H1 (cell line): ENCODE results near the gene CADPS. TPM values are rescaled to one million over a fixed set of nuclear protein-coding genes. Genes with fewer than 3 reads are reported as not detected.
A peak's percentile ranks its signal among the peaks of the same experiment; 100 is the strongest.

ENCODE experiments used
- CTCF ChIA-PET: fragments of 300-600 bp; sonication (Branson Sonifier 250); formaldehyde crosslinking; loops from one replicate; lab custom pipeline; 2021; ENCODE audit not compliant: partially characterized antibody; lab: Charles Lee
- POLR2A ChIA-PET: fragments of 300-600 bp; sonication (Branson Sonifier 250); formaldehyde crosslinking; loops from one replicate; lab custom pipeline; 2021; ENCODE audit warnings: inconsistent platforms; ENCODE audit not compliant: partially characterized antibody; lab: Charles Lee
- DNase-seq, 2 experiments: peaks; one replicate each; pipeline versions ENCODE4 v3.0.0 to v3.0.0-alpha.2; 2010 to 2022; ENCODE audit warnings: low spot score in 2 of 2, low read depth in 1 of 2, mixed read lengths in 1 of 2
- FAIRE-seq: peaks from 2 replicates; lab custom pipeline; 2011; peaks lifted over from hg19 to GRCh38; lab: Jason Lieb, UNC
- H2AFZ ChIP-seq: 2 replicates; pipeline ENCODE4 v1.8.1; 2012; ENCODE audit warnings: low read length, inconsistent platforms
- H2AK5ac ChIP-seq: 2 replicates; pipeline ENCODE4 v1.6.1; 2013; ENCODE audit warnings: low read depth, low read length
- H2BK120ac ChIP-seq: replicated peaks from 2 replicates; pipeline ENCODE3; 2013; ENCODE audit warnings: low read depth, low read length, inconsistent platforms
- H2BK12ac ChIP-seq: 2 replicates; pipeline ENCODE4 v1.6.1; 2013; ENCODE audit warnings: low read depth, low read length
- H2BK15ac ChIP-seq: 2 replicates; pipeline ENCODE4 v1.6.1; 2013; ENCODE audit warnings: low read length
- H2BK20ac ChIP-seq: 2 replicates; pipeline ENCODE4 v1.6.1; 2013; ENCODE audit warnings: low read length
- H2BK5ac ChIP-seq: 2 replicates; pipeline ENCODE4 v1.6.1; 2013; ENCODE audit warnings: low read depth, low read length
- H3K14ac ChIP-seq: 2 replicates; pipeline ENCODE4 v1.6.1; 2013; ENCODE audit warnings: inconsistent platforms; ENCODE audit not compliant: insufficient read length
- H3K18ac ChIP-seq: 2 replicates; pipeline ENCODE4 v1.6.1; 2013; ENCODE audit warnings: low read length; ENCODE audit errors: extremely low read depth
- H3K23ac ChIP-seq: 2 replicates; pipeline ENCODE4 v1.6.1; 2013; ENCODE audit warnings: inconsistent platforms; ENCODE audit not compliant: insufficient read length
- H3K23me2 ChIP-seq: 2 replicates; pipeline ENCODE4 v1.6.1; 2013; ENCODE audit warnings: low read depth, low read length
- H3K27ac ChIP-seq: 2 replicates; pipeline ENCODE4 v1.6.1; 2011; ENCODE audit warnings: low read depth, low read length, inconsistent platforms
- H3K27me3 ChIP-seq, 4 experiments: replicated peaks in 1 of 4; 1 replicate in 1 of 4; 2 replicates in 3 of 4; pipeline versions ENCODE4 v1.6.1 to v1.8.1; 2011 to 2013; ENCODE audit warnings: low read length in 3 of 4, mild to moderate bottlenecking in 3 of 4, inconsistent platforms in 2 of 4, mixed read lengths in 2 of 4, moderate library complexity in 1 of 4; ENCODE audit not compliant: control insufficient read depth in 3 of 4, insufficient read depth in 3 of 4; ENCODE audit errors: extremely low read depth in 1 of 4
- H3K36me3 ChIP-seq, 4 experiments: 2 replicates each; pipeline versions ENCODE4 v1.6.1 to v1.8.1; 2011 to 2013; ENCODE audit warnings: mild to moderate bottlenecking in 4 of 4, low read length in 3 of 4, moderate library complexity in 2 of 4, control low read depth in 1 of 4, inconsistent platforms in 1 of 4; ENCODE audit not compliant: insufficient read depth in 4 of 4, control insufficient read depth in 2 of 4
- H3K4ac ChIP-seq: replicated peaks from 2 replicates; pipeline ENCODE3; 2013; ENCODE audit warnings: low read length, low read depth, mixed read lengths, inconsistent platforms; ENCODE audit not compliant: insufficient read length
- H3K4me1 ChIP-seq, 4 experiments: replicated peaks in 1 of 4; 1 replicate in 1 of 4; 2 replicates in 3 of 4; pipeline versions ENCODE4 v1.6.1 to v1.8.1; 2011 to 2013; ENCODE audit warnings: low read length in 3 of 4, inconsistent platforms in 2 of 4, mixed read lengths in 1 of 4; ENCODE audit not compliant: insufficient read depth in 4 of 4, control insufficient read depth in 3 of 4
- H3K4me2 ChIP-seq, 2 experiments: 2 replicates each; pipeline versions ENCODE4 v1.6.1 to v1.8.1; 2011 to 2013; ENCODE audit warnings: low read depth in 2 of 2, low read length in 2 of 2, control low read depth in 1 of 2, inconsistent platforms in 1 of 2, mild to moderate bottlenecking in 1 of 2; ENCODE audit not compliant: insufficient read depth in 1 of 2
- H3K4me3 ChIP-seq, 4 experiments: fragments of 200-600, 300-600 bp in 1 of 4; sonication (generic), shearing (Covaris generic), sonication (Bioruptor Twin) in 1 of 4; 2 replicates each; pipeline versions ENCODE4 v1.5.1 to v1.8.1; 2011 to 2016; ENCODE audit warnings: low read length in 4 of 4, low read depth in 3 of 4, control low read depth in 2 of 4, inconsistent platforms in 2 of 4, mild to moderate bottlenecking in 2 of 4, mixed read lengths in 1 of 4, moderate library complexity in 1 of 4; ENCODE audit not compliant: insufficient read depth in 2 of 4; ENCODE audit errors: extremely low read depth in 1 of 4
- H3K56ac ChIP-seq: replicated peaks from 2 replicates; pipeline ENCODE3; 2013; ENCODE audit warnings: low read depth, mild to moderate bottlenecking, mixed read lengths, low read length, inconsistent platforms; ENCODE audit not compliant: insufficient read length
- H3K79me1 ChIP-seq: 2 replicates; pipeline ENCODE4 v1.6.1; 2013; ENCODE audit warnings: low read depth, low read length, control low read depth
- H3K79me2 ChIP-seq, 2 experiments: 2 replicates each; pipeline versions ENCODE4 v1.6.1 to v1.8.1; 2012 to 2013; ENCODE audit warnings: low read length in 2 of 2, mild to moderate bottlenecking in 2 of 2, inconsistent platforms in 1 of 2; ENCODE audit not compliant: insufficient read depth in 2 of 2, control insufficient read depth in 1 of 2
- H3K9ac ChIP-seq, 4 experiments: replicated peaks in 1 of 4; 1 replicate in 1 of 4; 2 replicates in 3 of 4; pipeline versions ENCODE4 v1.6.1 to v1.8.1; 2011 to 2013; ENCODE audit warnings: low read depth in 3 of 4, low read length in 3 of 4, control low read depth in 2 of 4, mild to moderate bottlenecking in 2 of 4, moderate library complexity in 2 of 4, inconsistent platforms in 1 of 4; ENCODE audit errors: extremely low read depth in 1 of 4
- H3K9me3 ChIP-seq, 2 experiments: 2 replicates each; pipeline versions ENCODE4 v1.6.1 to v1.8.1; 2012 to 2013; ENCODE audit warnings: mild to moderate bottlenecking in 2 of 2, moderate library complexity in 2 of 2, control low read depth in 1 of 2, inconsistent platforms in 1 of 2, low read depth in 1 of 2, low read length in 1 of 2, mixed read lengths in 1 of 2; ENCODE audit not compliant: insufficient read depth in 2 of 2
- H4K20me1 ChIP-seq, 2 experiments: replicated peaks in 1 of 2; 2 replicates each; pipeline versions ENCODE3 to v1.8.1; 2011 to 2013; ENCODE audit warnings: inconsistent platforms in 2 of 2, low read length in 2 of 2, mild to moderate bottlenecking in 1 of 2; ENCODE audit not compliant: insufficient read depth in 2 of 2, control insufficient read depth in 1 of 2
- H4K5ac ChIP-seq: 2 replicates; pipeline ENCODE4 v1.6.1; 2013; ENCODE audit warnings: low read length, low read depth, mixed read lengths, inconsistent platforms; ENCODE audit not compliant: insufficient read length
- H4K8ac ChIP-seq: 2 replicates; pipeline ENCODE4 v1.8.0; 2013; ENCODE audit warnings: mild to moderate bottlenecking, moderate library complexity, low read length, inconsistent platforms; ENCODE audit not compliant: insufficient read depth; ENCODE audit errors: extremely low read depth
- H4K91ac ChIP-seq: replicated peaks from 2 replicates; pipeline ENCODE3; 2013; ENCODE audit warnings: low read length, mixed read lengths, inconsistent platforms; ENCODE audit not compliant: insufficient read length
- ASH2L ChIP-seq: fragments of 200-600, 300-600 bp; sonication (generic); IDR thresholded peaks from one replicate; pipeline ENCODE4 v1.7.1; 2017; ENCODE audit warnings: low read length
- BRCA1 ChIP-seq: IDR thresholded peaks from 2 replicates; pipeline ENCODE4 v1.6.1; 2012; ENCODE audit warnings: low read depth, low read length, improper control_type of control experiment
- CHD2 ChIP-seq: IDR thresholded peaks from 2 replicates; pipeline ENCODE4 v1.6.1; 2012; ENCODE audit warnings: low read length, improper control_type of control experiment
- EP300 ChIP-seq, 2 experiments: IDR thresholded peaks; 1 replicate in 1 of 2; 2 replicates in 1 of 2; pipeline ENCODE4 v1.6.1; 2011 to 2012; ENCODE audit warnings: low read depth in 2 of 2, low read length in 2 of 2, mild to moderate bottlenecking in 2 of 2, borderline replicate concordance in 1 of 2, inconsistent platforms in 1 of 2, moderate library complexity in 1 of 2
- NRF1 ChIP-seq: IDR thresholded peaks from 2 replicates; pipeline ENCODE4 v1.6.1; 2011; ENCODE audit warnings: mild to moderate bottlenecking, low read depth, low read length, improper control_type of control experiment
- RAD21 ChIP-seq, 2 experiments: IDR thresholded peaks in 1 of 2; conservative IDR thresholded peaks in 1 of 2; 2 replicates each; pipeline ENCODE4 v1.6.1; 2011; ENCODE audit warnings: low read depth in 2 of 2, low read length in 2 of 2, improper control_type of control experiment in 1 of 2, inconsistent platforms in 1 of 2, mild to moderate bottlenecking in 1 of 2, moderate library complexity in 1 of 2
- RFX5 ChIP-seq: IDR thresholded peaks from 2 replicates; pipeline ENCODE4 v1.6.1; 2011; ENCODE audit warnings: low read depth, low read length, improper control_type of control experiment, borderline replicate concordance
- SP1 ChIP-seq: IDR thresholded peaks from 2 replicates; pipeline ENCODE4 v1.6.1; 2011; ENCODE audit warnings: low read depth, low read length
- SP2 ChIP-seq: IDR thresholded peaks from 2 replicates; pipeline ENCODE4 v1.6.1; 2012; ENCODE audit warnings: mild to moderate bottlenecking, low read length, inconsistent platforms
- WGBS, 2 experiments: shearing (Covaris generic) in 1 of 2; methylation state at CpG; one replicate each; pipeline versions ENCODE4 v1.1.6 to v1.1.7; 2013 to 2015; ENCODE audit warnings: low lambda C conversion rate in 2 of 2, mixed read lengths in 2 of 2, inconsistent platforms in 1 of 2, low coverage in 1 of 2, missing lambda C conversion rate in 1 of 2; ENCODE audit not compliant: insufficient replicate concordance in 2 of 2, insufficient coverage in 1 of 2, insufficient read length in 1 of 2; ENCODE audit errors: extremely low coverage in 1 of 2, missing lambda C conversion rate in 1 of 2; 5-methylcytosine and 5-hydroxymethylcytosine counted together
- polyA plus RNA-seq, 7 experiments: library from polyadenylated mRNA; depleted of rRNA in 3 of 7; stranded (reverse) in 5 of 7; unstranded in 2 of 7; fragments of >200 nt in 5 of 7; fragments of 200-250 nt in 2 of 7; gene quantifications; 1 replicate in 5 of 7; 2 replicates in 1 of 7; 4 replicates in 1 of 7; pipeline versions ENCODE4 v1.2.1 to v1.2.3, GENCODE V29; 2011 to 2013; ENCODE audit warnings: missing spikeins in 2 of 7, mixed read lengths in 2 of 7
- total RNA-seq: library from RNA; stranded (reverse); fragmentation: NEBNext Ultra II Directional; extraction: Animal tissue kit (Norgen Biotek cat#: 25700); gene quantifications from 2 replicates; pipeline ENCODE4 v1.2.1, GENCODE V29; 2021
- TF ChIP-seq, protein P1 (sequence below): IDR thresholded peaks from 2 replicates; pipeline ENCODE4 v1.6.1; 2012; ENCODE audit warnings: inconsistent platforms
- TF ChIP-seq, protein P2 (sequence below), 3 experiments: IDR thresholded peaks; 1 replicate in 2 of 3; 2 replicates in 1 of 3; pipeline versions ENCODE4 v1.5.1 to v1.6.1; 2011; ENCODE audit warnings: low read length in 3 of 3, mild to moderate bottlenecking in 3 of 3, inconsistent platforms in 2 of 3, low read depth in 1 of 3, moderate library complexity in 1 of 3; ENCODE audit not compliant: insufficient read depth in 1 of 3; ENCODE audit errors: control extremely low read depth in 1 of 3

Gene CADPS
- total and polyA plus RNA-seq, 2 of the 8 experiments (the other 6 are each of a cell fraction or from before 2014, with no cell fraction given), result 7.1 to 10.2 TPM

DNA sequence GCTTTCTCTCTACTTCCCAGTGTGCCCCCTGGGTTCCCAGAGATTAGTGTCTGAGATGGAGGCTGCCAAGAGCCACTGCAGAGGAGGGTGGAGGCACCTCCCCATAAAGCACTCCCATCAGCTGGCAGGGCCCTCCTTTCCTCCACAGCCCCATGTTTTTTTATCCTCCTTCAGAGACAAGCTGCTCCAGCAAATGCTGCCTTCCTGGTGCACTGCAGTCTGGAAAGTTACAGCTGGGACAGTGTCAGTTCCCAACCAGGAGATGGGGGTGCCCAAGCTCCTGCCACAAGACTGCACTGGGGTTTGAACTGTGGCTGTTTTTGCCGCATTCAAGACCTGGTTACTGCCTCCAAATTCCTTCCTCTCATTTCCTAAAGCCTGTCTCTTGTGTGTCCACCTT lies 206.1 kb downstream of the CADPS start:
- no peak overlapping the region for H3K14ac ChIP-seq
- H3K79me1 ChIP-seq, result no peaks in the 10 kb centered on the region
- no peak overlapping the region for H3K18ac ChIP-seq
- H3K9me3 ChIP-seq, result no peaks in the 10 kb centered on the region
- CTCF ChIA-PET, result interaction anchor here (0.6 to 13.2 kb wide), 47 partner anchors 7 to 665 kb away, joined by 3 to 216 read pairs (median 5); partner anchors contain the start of gene CADPS
- no peak overlapping the region for H3K4me2 ChIP-seq
- H3K23me2 ChIP-seq, result no peaks in the 10 kb centered on the region
- H3K27me3 ChIP-seq, result no peaks in the 10 kb centered on the region
- DNase-seq (no peak), FAIRE-seq (no peak)
- WGBS, 2 experiments, result 92% methylated on average over 1 of the region's 1 CpG; no CpG with 5 or more reads in 1 of the 2 experiments
- POLR2A ChIA-PET, result interaction anchor here (1.0 to 1.1 kb wide), 5 partner anchors 9 to 316 kb away, joined by 3 to 5 read pairs (median 4); no protein-coding TSS in a partner anchor
- H3K4me1 ChIP-seq, result peaks cover 0 to 5% (median 2%) of the 10 kb centered on the region in 4 experiments; a peak in 4 of 7 replicates
- H3K9ac ChIP-seq, result no peak overlapping the region; a peak in 2 of 7 replicates
- H4K5ac ChIP-seq, result no peak overlapping the region
- no peaks in the 10 kb centered on the region for H3K36me3 ChIP-seq
- no peak overlapping the region for H2BK5ac ChIP-seq
- no peak overlapping the region for H2AK5ac ChIP-seq
- H2BK120ac ChIP-seq, result no peak overlapping the region
- H4K91ac ChIP-seq, result no peak overlapping the region
- no peak overlapping the region for H3K56ac ChIP-seq
- H2BK12ac ChIP-seq, result no peak overlapping the region
- no peak overlapping the region for H3K23ac ChIP-seq
- no peaks in the 10 kb centered on the region for H3K79me2 ChIP-seq
- H2BK20ac ChIP-seq, result no peak overlapping the region
- no peak overlapping the region for H2BK15ac ChIP-seq
- H3K4me3 ChIP-seq, result no peak overlapping the region
- no peak overlapping the region for H4K8ac ChIP-seq
- no peak overlapping the region for H3K27ac ChIP-seq
- TF ChIP-seq RFX5, result no peak
- TF ChIP-seq EP300 (IDR thresholded peaks at IDR 0.05; ENCODE audit: borderline replicate concordance in 1 of 2, low read depth in 2 of 2, low read length in 2 of 2), result no peak
- no peak for TF ChIP-seq ASH2L
- TF ChIP-seq BRCA1, result no peak
- TF ChIP-seq, protein P1, sequence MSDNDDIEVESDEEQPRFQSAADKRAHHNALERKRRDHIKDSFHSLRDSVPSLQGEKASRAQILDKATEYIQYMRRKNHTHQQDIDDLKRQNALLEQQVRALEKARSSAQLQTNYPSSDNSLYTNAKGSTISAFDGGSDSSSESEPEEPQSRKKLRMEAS, result no peak
- peak in 1 of 2 experiments; percentile 38; a peak in 2 of 4 replicates for TF ChIP-seq RAD21 (IDR thresholded peaks at IDR 0.05 in 1 of 2, conservative IDR thresholded peaks at IDR 0.05 in 1 of 2; ENCODE audit: low read depth in 2 of 2, low read length in 2 of 2)
- TF ChIP-seq, protein P2, sequence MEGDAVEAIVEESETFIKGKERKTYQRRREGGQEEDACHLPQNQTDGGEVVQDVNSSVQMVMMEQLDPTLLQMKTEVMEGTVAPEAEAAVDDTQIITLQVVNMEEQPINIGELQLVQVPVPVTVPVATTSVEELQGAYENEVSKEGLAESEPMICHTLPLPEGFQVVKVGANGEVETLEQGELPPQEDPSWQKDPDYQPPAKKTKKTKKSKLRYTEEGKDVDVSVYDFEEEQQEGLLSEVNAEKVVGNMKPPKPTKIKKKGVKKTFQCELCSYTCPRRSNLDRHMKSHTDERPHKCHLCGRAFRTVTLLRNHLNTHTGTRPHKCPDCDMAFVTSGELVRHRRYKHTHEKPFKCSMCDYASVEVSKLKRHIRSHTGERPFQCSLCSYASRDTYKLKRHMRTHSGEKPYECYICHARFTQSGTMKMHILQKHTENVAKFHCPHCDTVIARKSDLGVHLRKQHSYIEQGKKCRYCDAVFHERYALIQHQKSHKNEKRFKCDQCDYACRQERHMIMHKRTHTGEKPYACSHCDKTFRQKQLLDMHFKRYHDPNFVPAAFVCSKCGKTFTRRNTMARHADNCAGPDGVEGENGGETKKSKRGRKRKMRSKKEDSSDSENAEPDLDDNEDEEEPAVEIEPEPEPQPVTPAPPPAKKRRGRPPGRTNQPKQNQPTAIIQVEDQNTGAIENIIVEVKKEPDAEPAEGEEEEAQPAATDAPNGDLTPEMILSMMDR (IDR thresholded peaks at IDR 0.05; ENCODE audit: control extremely low read depth in 1 of 3, insufficient read depth in 1 of 3, low read depth in 1 of 3, low read length in 3 of 3), result peak in 1 of 3 experiments; percentile 9; a peak in 1 of 4 replicates
- TF ChIP-seq CHD2, result no peak
- TF ChIP-seq SP1, result no peak
- TF ChIP-seq SP2, result no peak
- no peak for TF ChIP-seq NRF1
- H4K20me1 ChIP-seq, result no peaks in the 10 kb centered on the region
- no peak overlapping the region for H2AFZ ChIP-seq
- no peak overlapping the region for H3K4ac ChIP-seq
